ENCODE data around the gene APP.

Gene APP

GRCh38 chr21:26080211-26080610, 90.4 kb downstream of the APP start:
- Histone ChIP-seq H3K9ac (no peak overlapping the region), H3K4me2 (ENCODE audit: low read length) (no peak overlapping the region), H3K27me3 (ENCODE audit: control insufficient read depth, insufficient read depth, low read length) (no peaks in the 10 kb centered on the region), H3K27ac (no peak overlapping the region), H3K9me3 (ENCODE audit: control insufficient read depth, low read length) (no peaks in the 10 kb centered on the region), H3K4me3 (ENCODE audit: low read depth, low read length) (no peak overlapping the region), H2AFZ (no peak overlapping the region), H3K4me1 (no peaks in the 10 kb centered on the region), H3K79me2 (no peaks in the 10 kb centered on the region), H3K36me3 (ENCODE audit: control insufficient read depth, insufficient read depth, low read length) (no peaks in the 10 kb centered on the region)
- TF ChIP-seq CTCF (IDR thresholded peaks at IDR 0.05) = no peak

GRCh38 chr21:26079366-26079765, 91.2 kb downstream of the APP start:
- no peak overlapping the region for H3K4me3 ChIP-seq (ENCODE audit: low read depth, low read length)
- no peak overlapping the region for H3K9ac ChIP-seq
- H3K27ac ChIP-seq = no peak overlapping the region
- H3K9me3 ChIP-seq (ENCODE audit: control insufficient read depth, low read length) = no peaks in the 10 kb centered on the region
- H3K4me2 ChIP-seq (ENCODE audit: low read length) = no peak overlapping the region
- H3K27me3 ChIP-seq (ENCODE audit: control insufficient read depth, insufficient read depth, low read length) = no peaks in the 10 kb centered on the region
- H3K79me2 ChIP-seq = no peaks in the 10 kb centered on the region
- H2AFZ ChIP-seq = no peak overlapping the region
- no peaks in the 10 kb centered on the region for H3K36me3 ChIP-seq (ENCODE audit: control insufficient read depth, insufficient read depth, low read length)
- no peaks in the 10 kb centered on the region for H3K4me1 ChIP-seq
- no peak for TF ChIP-seq CTCF (IDR thresholded peaks at IDR 0.05)

GRCh38 chr21:26077521-26077920, 93.0 kb downstream of the APP start:
- no peaks in the 10 kb centered on the region for H3K4me1 ChIP-seq
- H3K27ac ChIP-seq = no peak overlapping the region
- TF ChIP-seq CTCF (IDR thresholded peaks at IDR 0.05) = no peak
- no peaks in the 10 kb centered on the region for H3K9me3 ChIP-seq (ENCODE audit: control insufficient read depth, low read length)
- H2AFZ ChIP-seq = no peak overlapping the region
- H3K79me2 ChIP-seq = no peaks in the 10 kb centered on the region
- H3K27me3 ChIP-seq (ENCODE audit: control insufficient read depth, insufficient read depth, low read length) = no peaks in the 10 kb centered on the region
- no peaks in the 10 kb centered on the region for H3K36me3 ChIP-seq (ENCODE audit: control insufficient read depth, insufficient read depth, low read length)
- no peak overlapping the region for H3K4me2 ChIP-seq (ENCODE audit: low read length)
- H3K4me3 ChIP-seq (ENCODE audit: low read depth, low read length) = no peak overlapping the region
- H3K9ac ChIP-seq = no peak overlapping the region

GRCh38 chr21:26072666-26073615, 97.6 kb downstream of the APP start:
- no peaks in the 10 kb centered on the region for H3K9me3 ChIP-seq (ENCODE audit: control insufficient read depth, low read length)
- no peak overlapping the region for H2AFZ ChIP-seq
- H3K36me3 ChIP-seq (ENCODE audit: control insufficient read depth, insufficient read depth, low read length) = no peaks in the 10 kb centered on the region
- no peaks in the 10 kb centered on the region for H3K4me1 ChIP-seq
- no peak overlapping the region for H3K9ac ChIP-seq
- TF ChIP-seq CTCF (IDR thresholded peaks at IDR 0.05) = no peak
- no peaks in the 10 kb centered on the region for H3K79me2 ChIP-seq
- H3K27ac ChIP-seq = no peak overlapping the region
- no peaks in the 10 kb centered on the region for H3K27me3 ChIP-seq (ENCODE audit: control insufficient read depth, insufficient read depth, low read length)
- H3K4me2 ChIP-seq (ENCODE audit: low read length) = no peak overlapping the region
- no peak overlapping the region for H3K4me3 ChIP-seq (ENCODE audit: low read depth, low read length)

Measured in parathyroid adenoma (tissue), 2 donors.